Measurements from ENCODE around the gene U2SURP.

U2SURP gene

GRCh38 chr3:142990721-142991120 is 10.6 kb upstream of the U2SURP start:
- TF ChIP-seq GATA2 (IDR thresholded peaks at IDR 0.05; ENCODE audit: low read depth, low read length) (no peak), GATA3 (IDR thresholded peaks at IDR 0.05; ENCODE audit: low read depth, low read length) (no peak)

GRCh38 chr3:142992323-142992722 is 9.0 kb upstream of the U2SURP start:
- TF ChIP-seq GATA3 (IDR thresholded peaks at IDR 0.05; ENCODE audit: low read depth, low read length) (no peak), GATA2 (IDR thresholded peaks at IDR 0.05; ENCODE audit: low read depth, low read length) (no peak)

GRCh38 chr3:142993958-142994442 is 7.4 kb upstream of the U2SURP start:
- TF ChIP-seq GATA3 (IDR thresholded peaks at IDR 0.05; ENCODE audit: low read depth, low read length) (no peak), GATA2 (IDR thresholded peaks at IDR 0.05; ENCODE audit: low read depth, low read length) (no peak)

GRCh38 chr3:142997330-142997729 is 4.0 kb upstream of the U2SURP start:
- no peak for TF ChIP-seq GATA3 (IDR thresholded peaks at IDR 0.05; ENCODE audit: low read depth, low read length)
- no peak for TF ChIP-seq GATA2 (IDR thresholded peaks at IDR 0.05; ENCODE audit: low read depth, low read length)

- TF ChIP-seq GATA3 (IDR thresholded peaks at IDR 0.05; ENCODE audit: low read depth, low read length), result no peak
- TF ChIP-seq GATA2 (IDR thresholded peaks at IDR 0.05; ENCODE audit: low read depth, low read length), result no peak
Observed at GRCh38 chr3:142998439-142998838, 2.9 kb upstream of the U2SURP start.

GRCh38 chr3:142999881-143000280 is 1.5 kb upstream of the U2SURP start:
- TF ChIP-seq GATA2 (IDR thresholded peaks at IDR 0.05; ENCODE audit: low read depth, low read length), result no peak
- TF ChIP-seq GATA3 (IDR thresholded peaks at IDR 0.05; ENCODE audit: low read depth, low read length), result no peak

GRCh38 chr3:143000528-143000927 is 842 bp upstream of the U2SURP start:
- TF ChIP-seq GATA3 (IDR thresholded peaks at IDR 0.05; ENCODE audit: low read depth, low read length), result no peak
- no peak for TF ChIP-seq GATA2 (IDR thresholded peaks at IDR 0.05; ENCODE audit: low read depth, low read length)

GRCh38 chr3:143001034-143001368 is 369 bp upstream of the U2SURP start:
- TF ChIP-seq GATA3 (IDR thresholded peaks at IDR 0.05; ENCODE audit: low read depth, low read length) (no peak), GATA2 (IDR thresholded peaks at IDR 0.05; ENCODE audit: low read depth, low read length) (no peak)

- TF ChIP-seq GATA2 (IDR thresholded peaks at IDR 0.05; ENCODE audit: low read depth, low read length) (no peak), GATA3 (IDR thresholded peaks at IDR 0.05; ENCODE audit: low read depth, low read length) (no peak)
Observed at GRCh38 chr3:143002083-143002712, 828 bp downstream of the U2SURP start.

- TF ChIP-seq GATA2 (IDR thresholded peaks at IDR 0.05; ENCODE audit: low read depth, low read length), result no peak
- TF ChIP-seq GATA3 (IDR thresholded peaks at IDR 0.05; ENCODE audit: low read depth, low read length), result no peak
Observed at GRCh38 chr3:143002727-143003126, 1.4 kb downstream of the U2SURP start.

GRCh38 chr3:143004823-143005222 is 3.5 kb downstream of the U2SURP start:
- TF ChIP-seq GATA3 (IDR thresholded peaks at IDR 0.05; ENCODE audit: low read depth, low read length) (no peak), GATA2 (IDR thresholded peaks at IDR 0.05; ENCODE audit: low read depth, low read length) (no peak)

GRCh38 chr3:143010024-143010423 is 8.7 kb downstream of the U2SURP start:
- TF ChIP-seq GATA2 (IDR thresholded peaks at IDR 0.05; ENCODE audit: low read depth, low read length) (no peak), GATA3 (IDR thresholded peaks at IDR 0.05; ENCODE audit: low read depth, low read length) (no peak)

GRCh38 chr3:143011705-143012104 is 10.3 kb downstream of the U2SURP start:
- TF ChIP-seq GATA2 (IDR thresholded peaks at IDR 0.05; ENCODE audit: low read depth, low read length) (no peak), GATA3 (IDR thresholded peaks at IDR 0.05; ENCODE audit: low read depth, low read length) (no peak)

- TF ChIP-seq GATA2 (IDR thresholded peaks at IDR 0.05; ENCODE audit: low read depth, low read length) (no peak), GATA3 (IDR thresholded peaks at IDR 0.05; ENCODE audit: low read depth, low read length) (no peak)
Observed at GRCh38 chr3:143014921-143015320, 13.6 kb downstream of the U2SURP start.

- TF ChIP-seq GATA2 (IDR thresholded peaks at IDR 0.05; ENCODE audit: low read depth, low read length), result no peak
- TF ChIP-seq GATA3 (IDR thresholded peaks at IDR 0.05; ENCODE audit: low read depth, low read length), result no peak
Observed at GRCh38 chr3:143016321-143016972, 15.1 kb downstream of the U2SURP start.
